Right ventricle myocardium superior (tissue), 1 donor: ENCODE results near the gene NEO1. TPM values are rescaled to one million over a fixed set of nuclear protein-coding genes. Genes with fewer than 3 reads are reported as not detected.

Experiments used
- ATAC-seq: fragments of 200-7000 bp; cut with Tn5 transposase; one replicate; pipeline ENCODE4 v1.9.1; 2020; ENCODE audit warnings: mild to moderate bottlenecking; ENCODE audit not compliant: poor library complexity
- DNase-seq: peaks from one replicate; pipeline ENCODE4 v3.0.0-alpha.2; 2020
- intact Hi-C: fragments of 100-400 bp; cut with DNase I; formaldehyde crosslinking; loops from one replicate; pipeline ENCODE4 v1.11.2; 2022
- total RNA-seq: library from RNA; stranded (reverse); fragmentation: NEBNext Ultra II Directional; extraction: Animal tissue kit (Norgen Biotek cat#: 25700); gene quantifications from one replicate; pipeline ENCODE4 v1.2.1, GENCODE V29; 2021
- donor health status: DM: no; HTN: yes; CAD: no; lungs with severe emphysema.

The NEO1 gene
- total RNA-seq, 1 donor from 2014 or later: 11.1 TPM

DNA sequence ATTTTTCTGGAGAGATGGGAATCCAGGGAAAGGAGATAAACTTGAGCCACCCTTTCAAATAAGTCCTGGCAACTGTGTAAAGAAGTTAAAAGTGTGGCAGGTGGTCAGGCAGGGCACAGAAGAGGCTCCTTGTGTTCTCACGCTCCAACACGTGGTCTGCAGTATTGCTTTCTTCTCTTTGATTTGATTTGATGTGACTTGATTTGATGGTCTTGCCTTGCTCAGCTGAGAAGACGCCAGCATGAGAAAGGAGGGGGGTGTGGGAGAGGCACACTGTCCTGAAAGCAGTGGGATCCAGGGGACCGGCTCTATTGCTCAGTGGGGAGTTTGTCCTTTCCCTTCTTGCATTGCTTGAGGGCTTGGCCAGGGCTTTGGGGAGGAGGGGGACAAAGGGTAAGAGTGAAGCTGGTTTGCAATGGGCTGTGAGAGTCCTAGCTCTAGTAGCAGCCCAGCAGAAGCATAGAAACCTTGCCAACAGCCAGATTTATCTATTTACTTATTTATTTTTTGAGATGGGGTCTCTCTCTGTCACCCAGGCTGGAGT is 25.7 kb upstream of the NEO1 start:
- intact Hi-C loops: no loop called here
- no peak for ATAC-seq
- DNase-seq: no peak

- intact Hi-C loops: no loop called here
- DNase-seq: no peak
- ATAC-seq: no peak
Observed at GRCh38 chr15:73028031-73028430, 24.2 kb upstream of the NEO1 start.

GRCh38 chr15:73028831-73029451 is 23.3 kb upstream of the NEO1 start:
- ATAC-seq: no peak
- DNase-seq: no peak
- intact Hi-C loops: no loop called here

DNA sequence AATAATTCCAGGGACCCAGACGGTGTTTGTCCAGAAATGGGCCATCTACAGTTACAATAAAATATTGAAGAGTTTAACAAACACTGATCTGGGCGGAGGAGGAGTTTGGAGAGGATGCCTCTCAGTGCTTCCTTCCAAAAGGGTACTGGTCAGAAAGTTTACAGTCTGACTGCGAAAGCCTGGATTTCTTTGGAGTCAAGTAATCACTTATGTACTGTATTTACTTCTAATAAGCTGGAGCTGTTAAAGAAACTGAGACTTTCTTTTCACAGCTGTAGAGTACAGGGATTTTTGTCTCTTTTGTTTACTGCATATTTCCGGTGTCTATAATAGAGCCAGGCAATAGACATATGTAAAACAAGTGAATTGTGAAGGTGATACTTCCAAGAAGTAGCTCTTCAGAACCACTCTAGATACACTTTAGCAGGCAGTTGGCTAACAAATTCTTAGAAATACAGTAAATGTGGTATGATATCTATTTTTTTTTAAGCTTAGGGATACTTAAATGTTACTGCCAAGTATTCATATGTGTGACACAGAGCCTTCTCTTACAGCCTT is 22.1 kb upstream of the NEO1 start:
- intact Hi-C loops: no loop called here
- ATAC-seq: no peak

GRCh38 chr15:73031648-73032047 is 20.6 kb upstream of the NEO1 start:
- ATAC-seq (no peak), DNase-seq (no peak)
- intact Hi-C loops: no loop called here

More for the DNA sequence above, 22.1 kb upstream of the NEO1 start:
- no peak for DNase-seq

GRCh38 chr15:73033611-73034010 is 18.7 kb upstream of the NEO1 start:
- no peak for ATAC-seq
- intact Hi-C loops: no loop called here
- DNase-seq: no peak

DNA sequence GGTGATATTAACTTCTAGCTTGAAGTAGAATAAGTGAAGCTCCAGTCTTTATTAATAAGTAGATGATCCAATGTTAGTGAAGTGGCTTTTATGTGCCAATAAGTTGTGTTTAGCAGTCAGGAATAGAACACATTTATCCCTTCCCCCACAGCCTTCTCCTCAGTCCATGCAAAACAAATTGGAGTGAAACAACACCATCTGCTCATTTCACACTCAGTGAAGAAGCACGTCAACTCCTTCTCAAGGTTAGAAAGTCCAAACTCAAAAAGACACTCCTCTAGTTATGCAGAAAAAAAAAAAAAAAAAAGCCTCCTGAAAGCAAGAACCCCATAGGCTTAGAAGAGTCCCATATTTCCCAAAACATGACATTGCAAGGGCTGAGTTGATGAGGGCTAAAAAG is 18.0 kb upstream of the NEO1 start:
- ATAC-seq (no peak), DNase-seq (no peak)
- intact Hi-C loops: no loop called here

- ATAC-seq (no peak), DNase-seq (no peak)
- intact Hi-C loops: no loop called here
Observed at GRCh38 chr15:73035221-73035620, 17.0 kb upstream of the NEO1 start.

DNA sequence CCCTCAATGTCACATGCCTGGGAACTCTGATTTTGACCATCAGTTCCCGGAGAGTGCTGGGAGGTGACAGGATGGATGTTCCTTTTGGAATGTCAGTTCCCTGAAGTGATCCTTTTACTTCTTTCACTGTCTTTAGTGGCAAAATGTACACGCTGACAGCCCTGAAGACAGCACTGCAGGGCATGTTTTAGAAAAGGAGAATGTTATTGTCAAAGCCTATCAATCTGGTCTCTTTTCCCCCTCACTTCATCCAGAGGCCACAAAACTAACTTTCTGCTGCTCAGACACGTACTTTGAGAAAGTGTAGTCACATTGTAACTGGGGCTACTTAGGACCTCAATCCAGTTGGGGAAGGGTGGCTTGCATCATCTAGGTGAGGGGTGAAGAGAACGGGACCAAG is 14.0 kb upstream of the NEO1 start:
- intact Hi-C loops: no loop called here
- ATAC-seq (no peak), DNase-seq (no peak)

DNA sequence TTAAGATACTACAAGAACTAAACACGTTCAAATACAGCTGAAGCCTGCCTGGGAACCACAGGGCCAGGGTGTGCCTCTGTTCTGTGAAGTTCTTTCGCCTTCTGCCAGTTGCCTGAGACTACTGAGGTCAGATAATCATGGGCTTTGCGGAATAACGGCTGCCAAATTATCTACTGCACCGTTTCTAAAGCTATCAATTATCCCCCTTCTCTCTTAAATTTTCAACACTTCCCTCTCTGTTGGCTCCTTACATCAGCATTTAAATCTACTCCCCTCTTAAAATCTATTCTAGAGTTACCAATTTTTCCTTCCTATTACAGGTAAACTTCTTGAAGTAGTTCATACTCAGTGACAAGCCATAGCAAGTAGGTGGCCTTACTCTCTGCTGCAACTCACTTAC is 6.2 kb upstream of the NEO1 start:
- DNase-seq (no peak), ATAC-seq (no peak)
- intact Hi-C loops: no loop called here

GRCh38 chr15:73047882-73048281 is 4.4 kb upstream of the NEO1 start:
- DNase-seq (no peak), ATAC-seq (no peak)
- intact Hi-C loops: no loop called here

- intact Hi-C loops: no loop called here
- DNase-seq: no peak
- no peak for ATAC-seq
Observed at GRCh38 chr15:73048624-73049295, 3.5 kb upstream of the NEO1 start.

DNA sequence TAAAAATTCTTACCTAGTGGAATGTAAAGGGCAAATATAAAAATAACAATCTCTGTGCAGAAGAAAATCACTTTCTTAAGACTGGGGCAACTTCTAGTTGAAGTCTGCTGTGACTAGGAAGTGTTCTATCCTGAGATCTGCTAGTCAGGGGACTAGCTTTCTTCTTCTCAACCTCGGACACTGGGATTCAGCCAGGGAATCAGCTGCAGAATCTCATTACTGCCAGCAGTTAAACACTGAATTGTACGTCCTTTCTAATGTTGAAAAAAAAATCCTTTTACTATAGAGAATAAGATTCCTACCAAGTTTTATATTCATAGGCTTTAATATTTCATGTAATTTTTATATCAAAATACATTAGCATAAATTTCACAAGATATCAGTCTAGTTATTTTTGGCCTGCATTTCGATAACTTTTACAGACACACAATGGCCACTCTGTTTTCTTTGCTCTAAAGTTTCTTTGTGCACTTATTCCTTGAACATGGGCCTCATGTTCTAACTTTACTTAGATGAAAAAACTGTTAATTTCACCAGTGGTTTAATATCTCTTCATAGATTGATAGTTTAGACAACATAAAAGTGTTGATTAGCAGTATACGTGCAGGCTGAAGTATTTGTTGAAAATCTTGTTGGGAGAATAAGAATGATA is 2.6 kb upstream of the NEO1 start:
- intact Hi-C loops: no loop called here
- DNase-seq: no peak
- ATAC-seq: no peak

DNA sequence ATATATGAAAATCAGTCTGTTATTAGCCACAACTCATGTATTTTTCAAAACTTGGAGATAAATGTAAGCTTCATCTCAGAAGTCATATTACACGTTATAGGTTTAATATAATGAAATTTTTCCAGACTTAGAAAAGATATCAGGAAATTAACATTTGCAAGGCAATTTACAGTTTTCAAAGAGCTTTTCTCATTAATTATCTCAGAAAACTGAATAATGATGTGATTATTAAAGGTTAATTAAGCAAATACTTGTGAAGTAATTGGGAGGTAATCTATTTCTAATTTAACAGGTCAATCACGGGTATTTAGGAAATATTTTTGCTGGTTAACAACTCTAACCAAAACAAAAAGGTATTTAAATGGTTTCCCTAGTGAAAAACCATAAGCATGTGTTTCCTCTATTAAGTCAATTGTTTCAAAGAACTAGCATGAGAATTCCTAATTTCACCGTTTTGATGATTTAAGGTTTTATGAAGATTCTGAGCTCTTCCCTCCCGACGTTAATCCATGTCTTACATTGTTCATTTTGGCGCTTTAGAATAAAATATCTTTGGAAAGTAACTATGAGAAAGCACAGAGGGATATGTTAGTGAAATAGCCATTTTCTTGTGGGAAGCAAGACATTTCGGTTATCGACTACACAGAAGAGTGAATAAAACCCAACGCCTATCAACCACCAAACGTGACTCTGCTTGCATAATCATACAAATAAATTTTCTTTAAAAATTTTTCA is 1.5 kb upstream of the NEO1 start:
- intact Hi-C loops: no loop called here
- no peak for ATAC-seq
- DNase-seq: no peak

- ATAC-seq (peak; percentile 74), DNase-seq (peak; percentile 74)
- intact Hi-C loops: no loop called here
Observed at GRCh38 chr15:73051391-73051806, 864 bp upstream of the NEO1 start.

DNA sequence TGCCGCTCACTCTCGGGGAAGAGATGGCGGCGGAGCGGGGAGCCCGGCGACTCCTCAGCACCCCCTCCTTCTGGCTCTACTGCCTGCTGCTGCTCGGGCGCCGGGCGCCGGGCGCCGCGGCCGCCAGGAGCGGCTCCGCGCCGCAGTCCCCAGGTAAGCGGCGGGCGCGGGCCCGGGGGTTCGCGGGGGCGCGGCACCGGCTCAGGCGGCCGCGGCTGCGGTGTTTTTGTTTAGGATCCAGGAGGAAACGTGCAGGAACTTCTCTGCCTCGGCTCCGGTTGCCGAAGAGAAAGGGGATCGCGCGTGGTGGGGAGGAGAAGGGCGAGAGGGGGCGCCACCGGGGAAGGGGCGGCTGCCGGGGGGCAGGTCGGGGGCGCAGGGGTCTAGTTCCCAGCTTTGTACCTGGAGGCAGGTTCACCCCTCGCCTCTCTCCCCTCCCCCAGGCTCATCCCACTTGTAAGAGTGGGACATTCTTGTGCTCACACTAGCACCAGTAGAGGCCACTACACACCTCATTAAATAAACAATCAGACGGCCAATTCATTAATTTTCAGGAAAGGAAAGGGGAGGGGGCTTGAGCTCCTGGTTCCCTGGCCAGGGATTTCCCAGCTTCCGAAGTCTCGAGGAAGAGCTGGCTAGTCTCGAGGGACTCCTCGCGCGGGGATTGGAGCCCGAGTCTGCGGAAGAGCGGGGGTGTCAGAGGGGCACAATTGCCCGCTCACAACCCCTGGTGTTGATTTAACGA is 562 bp downstream of the NEO1 start:
- ATAC-seq (peak; percentile 26), DNase-seq (peak; percentile 45)
- intact Hi-C loops: no loop called here

DNA sequence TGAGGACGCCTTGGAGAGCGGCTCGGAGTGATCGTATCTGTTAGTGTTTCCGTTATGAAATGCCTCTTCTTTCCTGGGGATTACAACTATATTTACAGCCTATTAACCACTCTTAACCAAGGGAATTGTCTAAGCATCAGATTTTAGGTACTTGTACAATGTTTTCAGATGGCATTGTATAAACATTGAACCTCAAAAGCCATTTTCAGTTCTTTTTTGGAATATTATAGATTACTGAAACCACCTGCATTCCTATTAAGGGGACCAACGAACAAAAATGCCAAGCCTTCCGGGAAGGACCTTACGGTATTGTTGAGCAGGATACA is 1.1 kb downstream of the NEO1 start:
- intact Hi-C loops: no loop called here

DNA sequence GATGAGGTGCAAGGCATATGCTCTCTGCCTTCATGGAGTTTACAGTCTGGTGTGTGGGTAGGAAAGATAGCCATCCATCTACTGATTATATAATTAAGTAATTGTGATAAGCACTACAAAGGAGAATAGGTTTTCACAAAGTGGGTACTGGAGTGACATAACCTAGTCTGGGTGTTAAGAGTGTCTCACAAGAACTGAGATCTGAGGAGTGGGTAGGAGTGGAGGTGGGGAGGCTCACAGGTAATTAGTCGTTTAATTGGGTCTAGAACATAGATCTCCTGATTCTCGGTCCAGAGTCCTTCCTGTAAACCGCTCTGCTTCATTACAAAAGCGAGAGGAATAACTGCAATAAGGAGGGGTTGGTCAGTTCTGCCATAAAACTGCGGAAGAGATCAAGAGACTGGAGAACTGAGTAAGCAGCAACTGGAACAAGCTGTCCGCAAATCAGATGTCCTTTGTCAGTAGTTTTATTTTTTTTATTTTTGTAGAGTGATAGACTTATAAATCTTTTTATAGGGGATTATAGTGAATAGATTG is 2.2 kb downstream of the NEO1 start:
- ATAC-seq (no peak), DNase-seq (no peak)
- intact Hi-C loops: no loop called here

More for the DNA sequence above, 1.1 kb downstream of the NEO1 start:
- DNase-seq (no peak), ATAC-seq (no peak)
